H1 (cell line): Measurements from ENCODE around the gene TRAPPC3. TPM values are rescaled to one million over a fixed set of nuclear protein-coding genes. Genes with fewer than 3 reads are reported as not detected.

ENCODE experiments used
- CTCF ChIA-PET: fragments of 300-600 bp; sonication (Branson Sonifier 250); formaldehyde crosslinking; loops from one replicate; lab custom pipeline; 2021; ENCODE audit not compliant: partially characterized antibody; lab: Charles Lee
- POLR2A ChIA-PET: fragments of 300-600 bp; sonication (Branson Sonifier 250); formaldehyde crosslinking; loops from one replicate; lab custom pipeline; 2021; ENCODE audit warnings: inconsistent platforms; ENCODE audit not compliant: partially characterized antibody; lab: Charles Lee
- DNase-seq, 2 experiments: peaks; one replicate each; pipeline versions ENCODE4 v3.0.0 to v3.0.0-alpha.2; 2010 to 2022; ENCODE audit warnings: low spot score in 2 of 2, low read depth in 1 of 2, mixed read lengths in 1 of 2
- FAIRE-seq: peaks from 2 replicates; lab custom pipeline; 2011; peaks lifted over from hg19 to GRCh38; lab: Jason Lieb, UNC
- H2AFZ ChIP-seq: 2 replicates; pipeline ENCODE4 v1.8.1; 2012; ENCODE audit warnings: low read length, inconsistent platforms
- H2AK5ac ChIP-seq: 2 replicates; pipeline ENCODE4 v1.6.1; 2013; ENCODE audit warnings: low read depth, low read length
- H2BK120ac ChIP-seq: replicated peaks from 2 replicates; pipeline ENCODE3; 2013; ENCODE audit warnings: low read depth, low read length, inconsistent platforms
- H2BK12ac ChIP-seq: 2 replicates; pipeline ENCODE4 v1.6.1; 2013; ENCODE audit warnings: low read depth, low read length
- H2BK15ac ChIP-seq: 2 replicates; pipeline ENCODE4 v1.6.1; 2013; ENCODE audit warnings: low read length
- H2BK20ac ChIP-seq: 2 replicates; pipeline ENCODE4 v1.6.1; 2013; ENCODE audit warnings: low read length
- H2BK5ac ChIP-seq: 2 replicates; pipeline ENCODE4 v1.6.1; 2013; ENCODE audit warnings: low read depth, low read length
- H3K14ac ChIP-seq: 2 replicates; pipeline ENCODE4 v1.6.1; 2013; ENCODE audit warnings: inconsistent platforms; ENCODE audit not compliant: insufficient read length
- H3K18ac ChIP-seq: 2 replicates; pipeline ENCODE4 v1.6.1; 2013; ENCODE audit warnings: low read length; ENCODE audit errors: extremely low read depth
- H3K23ac ChIP-seq: 2 replicates; pipeline ENCODE4 v1.6.1; 2013; ENCODE audit warnings: inconsistent platforms; ENCODE audit not compliant: insufficient read length
- H3K23me2 ChIP-seq: 2 replicates; pipeline ENCODE4 v1.6.1; 2013; ENCODE audit warnings: low read depth, low read length
- H3K27ac ChIP-seq: 2 replicates; pipeline ENCODE4 v1.6.1; 2011; ENCODE audit warnings: low read depth, low read length, inconsistent platforms
- H3K27me3 ChIP-seq, 4 experiments: replicated peaks in 1 of 4; 1 replicate in 1 of 4; 2 replicates in 3 of 4; pipeline versions ENCODE4 v1.6.1 to v1.8.1; 2011 to 2013; ENCODE audit warnings: low read length in 3 of 4, mild to moderate bottlenecking in 3 of 4, inconsistent platforms in 2 of 4, mixed read lengths in 2 of 4, moderate library complexity in 1 of 4; ENCODE audit not compliant: control insufficient read depth in 3 of 4, insufficient read depth in 3 of 4; ENCODE audit errors: extremely low read depth in 1 of 4
- H3K36me3 ChIP-seq, 4 experiments: 2 replicates each; pipeline versions ENCODE4 v1.6.1 to v1.8.1; 2011 to 2013; ENCODE audit warnings: mild to moderate bottlenecking in 4 of 4, low read length in 3 of 4, moderate library complexity in 2 of 4, control low read depth in 1 of 4, inconsistent platforms in 1 of 4; ENCODE audit not compliant: insufficient read depth in 4 of 4, control insufficient read depth in 2 of 4
- H3K4ac ChIP-seq: replicated peaks from 2 replicates; pipeline ENCODE3; 2013; ENCODE audit warnings: low read length, low read depth, mixed read lengths, inconsistent platforms; ENCODE audit not compliant: insufficient read length
- H3K4me1 ChIP-seq, 4 experiments: replicated peaks in 1 of 4; 1 replicate in 1 of 4; 2 replicates in 3 of 4; pipeline versions ENCODE4 v1.6.1 to v1.8.1; 2011 to 2013; ENCODE audit warnings: low read length in 3 of 4, inconsistent platforms in 2 of 4, mixed read lengths in 1 of 4; ENCODE audit not compliant: insufficient read depth in 4 of 4, control insufficient read depth in 3 of 4
- H3K4me2 ChIP-seq, 2 experiments: 2 replicates each; pipeline versions ENCODE4 v1.6.1 to v1.8.1; 2011 to 2013; ENCODE audit warnings: low read depth in 2 of 2, low read length in 2 of 2, control low read depth in 1 of 2, inconsistent platforms in 1 of 2, mild to moderate bottlenecking in 1 of 2; ENCODE audit not compliant: insufficient read depth in 1 of 2
- H3K4me3 ChIP-seq, 4 experiments: fragments of 200-600, 300-600 bp in 1 of 4; sonication (generic), shearing (Covaris generic), sonication (Bioruptor Twin) in 1 of 4; 2 replicates each; pipeline versions ENCODE4 v1.5.1 to v1.8.1; 2011 to 2016; ENCODE audit warnings: low read length in 4 of 4, low read depth in 3 of 4, control low read depth in 2 of 4, inconsistent platforms in 2 of 4, mild to moderate bottlenecking in 2 of 4, mixed read lengths in 1 of 4, moderate library complexity in 1 of 4; ENCODE audit not compliant: insufficient read depth in 2 of 4; ENCODE audit errors: extremely low read depth in 1 of 4
- H3K56ac ChIP-seq: replicated peaks from 2 replicates; pipeline ENCODE3; 2013; ENCODE audit warnings: low read depth, mild to moderate bottlenecking, mixed read lengths, low read length, inconsistent platforms; ENCODE audit not compliant: insufficient read length
- H3K79me1 ChIP-seq: 2 replicates; pipeline ENCODE4 v1.6.1; 2013; ENCODE audit warnings: low read depth, low read length, control low read depth
- H3K79me2 ChIP-seq, 2 experiments: 2 replicates each; pipeline versions ENCODE4 v1.6.1 to v1.8.1; 2012 to 2013; ENCODE audit warnings: low read length in 2 of 2, mild to moderate bottlenecking in 2 of 2, inconsistent platforms in 1 of 2; ENCODE audit not compliant: insufficient read depth in 2 of 2, control insufficient read depth in 1 of 2
- H3K9ac ChIP-seq, 4 experiments: replicated peaks in 1 of 4; 1 replicate in 1 of 4; 2 replicates in 3 of 4; pipeline versions ENCODE4 v1.6.1 to v1.8.1; 2011 to 2013; ENCODE audit warnings: low read depth in 3 of 4, low read length in 3 of 4, control low read depth in 2 of 4, mild to moderate bottlenecking in 2 of 4, moderate library complexity in 2 of 4, inconsistent platforms in 1 of 4; ENCODE audit errors: extremely low read depth in 1 of 4
- H3K9me3 ChIP-seq, 2 experiments: 2 replicates each; pipeline versions ENCODE4 v1.6.1 to v1.8.1; 2012 to 2013; ENCODE audit warnings: mild to moderate bottlenecking in 2 of 2, moderate library complexity in 2 of 2, control low read depth in 1 of 2, inconsistent platforms in 1 of 2, low read depth in 1 of 2, low read length in 1 of 2, mixed read lengths in 1 of 2; ENCODE audit not compliant: insufficient read depth in 2 of 2
- H4K20me1 ChIP-seq, 2 experiments: replicated peaks in 1 of 2; 2 replicates each; pipeline versions ENCODE3 to v1.8.1; 2011 to 2013; ENCODE audit warnings: inconsistent platforms in 2 of 2, low read length in 2 of 2, mild to moderate bottlenecking in 1 of 2; ENCODE audit not compliant: insufficient read depth in 2 of 2, control insufficient read depth in 1 of 2
- H4K5ac ChIP-seq: 2 replicates; pipeline ENCODE4 v1.6.1; 2013; ENCODE audit warnings: low read length, low read depth, mixed read lengths, inconsistent platforms; ENCODE audit not compliant: insufficient read length
- H4K8ac ChIP-seq: 2 replicates; pipeline ENCODE4 v1.8.0; 2013; ENCODE audit warnings: mild to moderate bottlenecking, moderate library complexity, low read length, inconsistent platforms; ENCODE audit not compliant: insufficient read depth; ENCODE audit errors: extremely low read depth
- H4K91ac ChIP-seq: replicated peaks from 2 replicates; pipeline ENCODE3; 2013; ENCODE audit warnings: low read length, mixed read lengths, inconsistent platforms; ENCODE audit not compliant: insufficient read length
- BRCA1 ChIP-seq: IDR thresholded peaks from 2 replicates; pipeline ENCODE4 v1.6.1; 2012; ENCODE audit warnings: low read depth, low read length, improper control_type of control experiment
- CEBPB ChIP-seq: IDR thresholded peaks from 2 replicates; pipeline ENCODE4 v1.6.1; 2012; ENCODE audit warnings: low read depth, low read length
- CREB1 ChIP-seq: IDR thresholded peaks from 2 replicates; pipeline ENCODE4 v1.6.1; 2012; ENCODE audit warnings: inconsistent platforms
- HDAC2 ChIP-seq, 2 experiments: fragments of 300-600 bp in 1 of 2; sonication (generic) in 1 of 2; IDR thresholded peaks; 2 replicates each; pipeline ENCODE4 v1.6.1; 2011 to 2012; ENCODE audit warnings: low read depth in 2 of 2, low read length in 2 of 2, mild to moderate bottlenecking in 2 of 2, moderate library complexity in 2 of 2, borderline replicate concordance in 1 of 2, inconsistent platforms in 1 of 2
- JUND ChIP-seq: IDR thresholded peaks from 2 replicates; pipeline ENCODE4 v1.6.1; 2011; ENCODE audit warnings: mild to moderate bottlenecking, improper control_type of control experiment, low read length
- KDM4A ChIP-seq: IDR thresholded peaks from one replicate; pipeline ENCODE4 v1.7.1; 2012; ENCODE audit warnings: low read depth, mild to moderate bottlenecking, moderate library complexity, low read length, inconsistent platforms; ENCODE audit not compliant: severe bottlenecking
- NRF1 ChIP-seq: IDR thresholded peaks from 2 replicates; pipeline ENCODE4 v1.6.1; 2011; ENCODE audit warnings: mild to moderate bottlenecking, low read depth, low read length, improper control_type of control experiment
- PHF8 ChIP-seq: fragments of 200-600 bp; sonication (generic); conservative IDR thresholded peaks from 2 replicates; pipeline ENCODE4 v1.7.1; 2012; ENCODE audit warnings: low read depth, mild to moderate bottlenecking, inconsistent platforms, low read length, moderate library complexity
- POLR2AphosphoS5 ChIP-seq: IDR thresholded peaks from 2 replicates; pipeline ENCODE4 v1.6.1; 2011; ENCODE audit warnings: low read depth, low read length
- SIRT6 ChIP-seq: IDR thresholded peaks from one replicate; pipeline ENCODE4 v1.7.1; 2012; ENCODE audit warnings: low read length, inconsistent platforms
- SIX5 ChIP-seq: IDR thresholded peaks from 2 replicates; pipeline ENCODE4 v1.6.1; 2011; ENCODE audit warnings: mild to moderate bottlenecking, low read depth, low read length
- SUZ12 ChIP-seq: fragments of 200-600 bp; sonication (generic); IDR thresholded peaks from 2 replicates; pipeline ENCODE4 v1.6.1; 2012; ENCODE audit warnings: mild to moderate bottlenecking, inconsistent platforms, low read length, moderate library complexity, mixed read lengths
- WGBS, 2 experiments: shearing (Covaris generic) in 1 of 2; methylation state at CpG; one replicate each; pipeline versions ENCODE4 v1.1.6 to v1.1.7; 2013 to 2015; ENCODE audit warnings: low lambda C conversion rate in 2 of 2, mixed read lengths in 2 of 2, inconsistent platforms in 1 of 2, low coverage in 1 of 2, missing lambda C conversion rate in 1 of 2; ENCODE audit not compliant: insufficient replicate concordance in 2 of 2, insufficient coverage in 1 of 2, insufficient read length in 1 of 2; ENCODE audit errors: extremely low coverage in 1 of 2, missing lambda C conversion rate in 1 of 2; 5-methylcytosine and 5-hydroxymethylcytosine counted together
- polyA plus RNA-seq, 7 experiments: library from polyadenylated mRNA; depleted of rRNA in 3 of 7; stranded (reverse) in 5 of 7; unstranded in 2 of 7; fragments of >200 nt in 5 of 7; fragments of 200-250 nt in 2 of 7; gene quantifications; 1 replicate in 5 of 7; 2 replicates in 1 of 7; 4 replicates in 1 of 7; pipeline versions ENCODE4 v1.2.1 to v1.2.3, GENCODE V29; 2011 to 2013; ENCODE audit warnings: missing spikeins in 2 of 7, mixed read lengths in 2 of 7
- total RNA-seq: library from RNA; stranded (reverse); fragmentation: NEBNext Ultra II Directional; extraction: Animal tissue kit (Norgen Biotek cat#: 25700); gene quantifications from 2 replicates; pipeline ENCODE4 v1.2.1, GENCODE V29; 2021

TRAPPC3 gene
- total and polyA plus RNA-seq, 2 of the 8 experiments (the other 6 are each of a cell fraction or from before 2014, with no cell fraction given): 47.8 to 51.0 TPM

- 0 out of 2 replicates have a peak overlapping the region, but pooled peaks have one; percentile 9 for H2BK5ac ChIP-seq
- H3K23me2 ChIP-seq: peaks cover 16% of the 10 kb centered on the region; the same call in 1 of the 2 replicates
- H2BK20ac ChIP-seq: no peak overlapping the region
- no peak overlapping the region for H2AK5ac ChIP-seq
- no peak overlapping the region for H4K5ac ChIP-seq
- no peak overlapping the region for H2BK15ac ChIP-seq
- peaks cover 16 to 38% (median 30%) of the 10 kb centered on the region in 4 experiments for H3K27me3 ChIP-seq
- H4K20me1 ChIP-seq: peaks cover 0 to 5% of the 10 kb centered on the region in 2 experiments
- no peaks in the 10 kb centered on the region for H3K9me3 ChIP-seq
- no peak overlapping the region for H4K8ac ChIP-seq
- TF ChIP-seq CEBPB (no peak), SIX5 (no peak), BRCA1 (no peak), CREB1 (no peak), POLR2AphosphoS5 (no peak), HDAC2 (IDR thresholded peaks at IDR 0.05; ENCODE audit: borderline replicate concordance in 1 of 2, low read depth in 2 of 2, low read length in 2 of 2) (no peak), JUND (no peak), NRF1 (no peak), SIRT6 (no peak), KDM4A (no peak), SUZ12 (no peak), PHF8 (no peak)
- POLR2A ChIA-PET: interaction anchor here (1.4 to 1.7 kb wide), 2 partner anchors 8 to 10 kb away, joined by 3 to 5 read pairs; no protein-coding TSS in a partner anchor
- H3K18ac ChIP-seq: no peak overlapping the region
- FAIRE-seq (no peak), DNase-seq (no peak)
- no peak overlapping the region for H3K4me3 ChIP-seq
- no peak overlapping the region for H3K9ac ChIP-seq
- no peaks in the 10 kb centered on the region for H3K79me1 ChIP-seq
- H4K91ac ChIP-seq: peak overlapping the region; percentile 79
- 76% methylated on average over 6 of the region's 7 CpGs; no CpG with 5 or more reads in 1 of the 2 experiments for WGBS, 2 experiments
- H3K4me2 ChIP-seq: peak overlapping the region in 1 of 2 experiments; percentile 40; a peak in 1 of 4 replicates
- no peak overlapping the region for H3K23ac ChIP-seq
- H2BK120ac ChIP-seq: no peak overlapping the region
- no peak overlapping the region for H3K27ac ChIP-seq
- no peak overlapping the region for H3K4ac ChIP-seq
- no peak overlapping the region for H2AFZ ChIP-seq
- no peaks in the 10 kb centered on the region for H3K36me3 ChIP-seq
- no peaks in the 10 kb centered on the region for H3K79me2 ChIP-seq
- H3K14ac ChIP-seq: no peak overlapping the region
- CTCF ChIA-PET: interaction anchor here (0.6 to 20.9 kb wide), 5 partner anchors 22 to 158 kb away, joined by 3 to 738 read pairs (median 5); partner anchors contain the start of genes ADPRS and TRAPPC3
- H3K4me1 ChIP-seq: peaks cover 0 to 11% (median 5%) of the 10 kb centered on the region in 4 experiments; a peak in 5 of 7 replicates
- H3K56ac ChIP-seq: no peak overlapping the region
- no peak overlapping the region for H2BK12ac ChIP-seq
These were observed 22.3 kb downstream of the TRAPPC3 start for GRCh38 chr1:36126797-36127500.
